KMS-11 (cell line): ENCODE data around the gene TBC1D14.
A peak's percentile ranks its signal among the peaks of the same experiment; 100 is the strongest.

Experiments
- H2AFZ ChIP-seq: fragments of 200-600 bp; sonication (generic); 2 replicates; pipeline ENCODE4 v1.6.1; 2016; ENCODE audit warnings: antibody characterized with exemption, mixed run types, low read depth
- H3K27ac ChIP-seq: fragments of 200-600 bp; sonication (generic); 2 replicates; pipeline ENCODE4 v1.6.1; 2016; ENCODE audit warnings: mild to moderate bottlenecking, mixed run types
- H3K27me3 ChIP-seq: fragments of 200-600 bp; sonication (generic); 2 replicates; pipeline ENCODE4 v1.6.1; 2017; ENCODE audit warnings: mild to moderate bottlenecking, low read depth, mixed run types, moderate library complexity; ENCODE audit not compliant: insufficient read depth
- H3K36me3 ChIP-seq: fragments of 200-600 bp; sonication (generic); 2 replicates; pipeline ENCODE4 v1.6.1; 2017; ENCODE audit warnings: mild to moderate bottlenecking, mixed run types; ENCODE audit not compliant: insufficient read depth
- H3K4me1 ChIP-seq: fragments of 200-600 bp; sonication (generic); 2 replicates; pipeline ENCODE4 v1.6.1; 2016; ENCODE audit warnings: mild to moderate bottlenecking, low read depth, mixed run types; ENCODE audit not compliant: poor library complexity, severe bottlenecking
- H3K4me2 ChIP-seq: fragments of 200-600 bp; sonication (generic); 2 replicates; pipeline ENCODE4 v1.7.0; 2016; ENCODE audit warnings: mild to moderate bottlenecking, mixed run types
- H3K4me3 ChIP-seq: fragments of 200-600 bp; sonication (generic); IDR thresholded peaks from 2 replicates; pipeline ENCODE4 v1.6.1; 2017; ENCODE audit warnings: low read depth, low read length, mixed read lengths; ENCODE audit not compliant: insufficient read depth
- H3K79me2 ChIP-seq: fragments of 200-600 bp; sonication (generic); 2 replicates; pipeline ENCODE4 v1.6.1; 2016; ENCODE audit warnings: low read depth, mixed run types; ENCODE audit not compliant: insufficient read depth
- H3K9ac ChIP-seq: fragments of 200-600 bp; sonication (generic); 2 replicates; pipeline ENCODE4 v1.6.1; 2016; ENCODE audit warnings: mild to moderate bottlenecking, mixed run types
- H4K20me1 ChIP-seq: fragments of 200-600 bp; sonication (generic); 2 replicates; pipeline ENCODE4 v1.6.1; 2016; ENCODE audit warnings: mild to moderate bottlenecking, mixed run types; ENCODE audit not compliant: insufficient read depth
- TF ChIP-seq, protein P1 (sequence below): fragments of 200-600 bp; sonication (generic); conservative IDR thresholded peaks from 2 replicates; pipeline ENCODE4 v1.6.1; 2017; ENCODE audit warnings: low read depth, mild to moderate bottlenecking, antibody characterized with exemption, low read length, moderate library complexity, mixed read lengths

Gene TBC1D14

DNA sequence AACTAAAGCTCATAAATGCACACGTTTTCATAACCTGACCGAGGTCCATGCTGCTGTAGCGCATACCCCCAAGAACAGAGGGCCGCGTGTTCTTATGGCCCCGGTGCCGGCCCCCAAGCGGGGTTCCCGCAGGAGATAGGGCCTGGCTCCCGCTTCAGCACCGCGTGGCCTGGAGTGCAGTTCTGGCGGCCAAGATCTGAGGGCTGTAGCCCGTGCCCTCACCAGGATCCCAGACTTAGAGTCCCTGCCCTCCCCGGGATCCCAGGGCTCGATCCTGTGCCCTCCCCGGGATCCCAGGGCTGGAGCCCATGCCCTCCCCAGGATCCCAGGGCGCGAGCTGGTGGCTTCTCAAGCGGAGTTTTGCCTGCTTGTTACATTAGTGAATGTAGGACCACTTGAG lies 159.3 kb downstream of the TBC1D14 start:
- Histone ChIP-seq H3K79me2 (peaks cover 31% of the 10 kb centered on the region), H3K36me3 (no peaks in the 10 kb centered on the region), H2AFZ (peak overlapping the region; percentile 80), H4K20me1 (no peaks in the 10 kb centered on the region), H3K27ac (no peak overlapping the region), H3K9ac (no peak overlapping the region), H3K4me3 (no peak overlapping the region), H3K27me3 (no peaks in the 10 kb centered on the region), H3K4me2 (peak overlapping the region; percentile 67), H3K4me1 (peaks cover 13% of the 10 kb centered on the region)
- TF ChIP-seq, protein P1, sequence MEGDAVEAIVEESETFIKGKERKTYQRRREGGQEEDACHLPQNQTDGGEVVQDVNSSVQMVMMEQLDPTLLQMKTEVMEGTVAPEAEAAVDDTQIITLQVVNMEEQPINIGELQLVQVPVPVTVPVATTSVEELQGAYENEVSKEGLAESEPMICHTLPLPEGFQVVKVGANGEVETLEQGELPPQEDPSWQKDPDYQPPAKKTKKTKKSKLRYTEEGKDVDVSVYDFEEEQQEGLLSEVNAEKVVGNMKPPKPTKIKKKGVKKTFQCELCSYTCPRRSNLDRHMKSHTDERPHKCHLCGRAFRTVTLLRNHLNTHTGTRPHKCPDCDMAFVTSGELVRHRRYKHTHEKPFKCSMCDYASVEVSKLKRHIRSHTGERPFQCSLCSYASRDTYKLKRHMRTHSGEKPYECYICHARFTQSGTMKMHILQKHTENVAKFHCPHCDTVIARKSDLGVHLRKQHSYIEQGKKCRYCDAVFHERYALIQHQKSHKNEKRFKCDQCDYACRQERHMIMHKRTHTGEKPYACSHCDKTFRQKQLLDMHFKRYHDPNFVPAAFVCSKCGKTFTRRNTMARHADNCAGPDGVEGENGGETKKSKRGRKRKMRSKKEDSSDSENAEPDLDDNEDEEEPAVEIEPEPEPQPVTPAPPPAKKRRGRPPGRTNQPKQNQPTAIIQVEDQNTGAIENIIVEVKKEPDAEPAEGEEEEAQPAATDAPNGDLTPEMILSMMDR: no peak

DNA sequence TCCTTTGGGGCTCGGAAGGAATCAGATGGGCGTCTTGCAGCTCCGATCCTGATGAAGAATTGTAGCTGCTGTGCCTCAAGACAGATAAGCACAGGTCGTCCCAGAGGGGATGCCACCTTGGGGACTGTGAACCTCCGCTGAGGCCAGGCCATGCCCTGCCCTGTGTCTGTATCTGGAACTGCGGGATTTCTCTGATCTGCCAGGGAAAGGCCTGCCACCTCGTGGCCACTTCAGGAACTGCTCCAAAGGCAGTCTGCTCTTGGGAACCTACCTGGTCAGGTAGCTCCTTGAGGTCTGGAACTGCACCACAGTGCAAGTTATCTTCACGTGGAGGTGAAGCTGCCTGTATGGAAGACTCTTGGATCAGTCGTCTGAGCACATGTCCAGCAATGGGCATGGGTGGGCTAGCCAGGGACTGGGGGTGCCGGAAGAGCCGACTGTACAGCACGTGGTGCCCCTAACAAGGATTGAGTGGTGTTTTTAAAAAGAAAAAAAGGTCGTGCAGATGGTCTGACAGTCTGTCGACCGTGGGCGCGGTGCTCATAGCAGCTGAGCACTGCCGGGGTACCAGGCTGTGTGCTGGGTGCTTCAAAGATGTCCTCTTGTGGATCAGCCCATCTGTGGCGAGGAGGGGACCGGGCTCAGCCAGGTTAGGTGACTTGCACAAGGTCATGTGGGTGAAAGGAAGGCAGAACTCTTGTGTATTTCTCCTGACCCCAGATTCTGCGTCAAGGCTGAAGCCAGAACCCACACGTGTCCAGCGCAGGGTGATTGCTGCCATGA lies 161.3 kb downstream of the TBC1D14 start:
- no peak overlapping the region for H3K27ac ChIP-seq
- no peak overlapping the region for H2AFZ ChIP-seq

DNA sequence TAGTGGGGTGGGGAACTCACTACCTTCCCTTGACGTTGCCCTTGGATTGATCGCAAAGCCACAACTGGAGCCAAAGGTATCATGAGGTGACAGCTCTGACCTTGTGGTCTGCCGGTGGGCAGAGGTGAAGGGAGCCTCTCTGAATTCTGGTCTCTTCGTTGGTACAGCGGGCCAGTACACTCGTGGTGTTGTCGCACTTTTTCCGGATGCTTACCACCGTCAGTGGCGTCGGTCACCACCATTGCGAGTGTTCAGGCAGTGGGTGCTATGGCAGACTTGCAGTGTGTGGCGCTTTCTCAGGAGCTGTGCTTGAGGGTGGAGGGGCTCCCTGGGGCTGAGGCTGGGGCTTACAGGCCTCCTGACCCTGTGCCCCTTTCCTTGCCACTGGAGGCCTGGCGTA lies 163.4 kb downstream of the TBC1D14 start:
- Histone ChIP-seq H3K4me2 (no peak overlapping the region), H3K27ac (no peak overlapping the region), H3K36me3 (no peaks in the 10 kb centered on the region), H2AFZ (no peak overlapping the region), H3K9ac (no peak overlapping the region), H3K4me1 (peaks cover 4% of the 10 kb centered on the region), H3K4me3 (no peak overlapping the region), H4K20me1 (no peaks in the 10 kb centered on the region), H3K79me2 (no peaks in the 10 kb centered on the region), H3K27me3 (no peaks in the 10 kb centered on the region)
- TF ChIP-seq, protein P1: no peak

More for the DNA sequence above, 161.3 kb downstream of the TBC1D14 start:
- Histone ChIP-seq H3K4me2 (no peak overlapping the region), H3K4me3 (no peak overlapping the region), H3K9ac (no peak overlapping the region), H4K20me1 (no peaks in the 10 kb centered on the region), H3K27me3 (no peaks in the 10 kb centered on the region), H3K36me3 (no peaks in the 10 kb centered on the region), H3K4me1 (peaks cover 13% of the 10 kb centered on the region), H3K79me2 (peaks cover 16% of the 10 kb centered on the region)
- TF ChIP-seq, protein P1: peak; percentile 88

DNA sequence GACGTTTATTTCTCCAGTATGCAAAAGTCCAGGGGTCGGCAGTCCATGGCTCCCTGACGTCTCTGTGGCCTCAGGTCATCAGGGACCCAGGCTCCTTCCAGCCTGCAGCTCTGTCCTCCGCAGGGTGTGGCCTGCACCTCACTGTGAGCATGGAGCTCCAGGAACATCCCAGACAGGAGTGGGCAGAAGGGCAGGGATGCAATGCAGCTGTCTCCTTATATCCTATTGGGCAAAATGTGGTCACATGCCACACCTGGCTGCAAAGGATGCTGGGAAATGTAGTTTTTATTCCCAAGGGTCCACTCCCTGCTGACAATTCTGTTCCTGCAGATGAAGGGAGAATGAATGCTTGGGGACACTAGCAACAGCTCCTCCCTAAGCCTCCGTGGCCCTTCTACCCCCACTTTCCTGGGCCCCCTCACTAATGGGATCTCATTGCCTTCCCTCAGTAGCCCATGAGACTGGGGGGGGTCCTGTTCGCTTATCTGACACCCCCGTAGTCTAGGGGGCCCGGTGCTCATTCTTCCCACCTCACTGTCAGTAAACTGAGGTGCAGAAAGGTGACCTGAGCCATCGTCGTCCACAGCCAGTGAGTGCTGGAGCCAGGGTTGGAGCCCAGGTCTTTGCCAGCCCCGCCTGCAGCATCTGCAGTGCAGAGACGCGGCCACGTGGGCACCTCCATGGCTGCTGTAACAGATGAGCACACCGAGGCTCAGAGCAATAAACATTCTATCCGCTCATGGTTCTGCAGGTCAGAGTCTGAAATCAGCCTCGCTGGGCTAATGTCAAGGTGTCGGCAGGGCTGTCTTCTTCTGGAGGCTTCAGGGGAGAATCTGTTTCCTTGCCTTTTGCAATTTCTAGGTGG lies 164.1 kb downstream of the TBC1D14 start:
- Histone ChIP-seq H2AFZ (no peak overlapping the region), H3K36me3 (no peaks in the 10 kb centered on the region), H3K9ac (no peak overlapping the region), H3K4me3 (no peak overlapping the region), H3K27ac (no peak overlapping the region), H3K27me3 (no peaks in the 10 kb centered on the region), H3K4me1 (peaks cover 4% of the 10 kb centered on the region), H3K79me2 (no peaks in the 10 kb centered on the region), H4K20me1 (no peaks in the 10 kb centered on the region), H3K4me2 (no peak overlapping the region)
- TF ChIP-seq, protein P1: no peak
